ENCODE data around the gene GNB1. TPM values are rescaled to one million over a fixed set of nuclear protein-coding genes. Genes with fewer than 3 reads are reported as not detected.
"Not testable (repeated sequence)": the region's sequence is repeated elsewhere in the genome, so short reads cannot be mapped to it uniquely, and the experiment has no call there.

GNB1 gene
- total RNA-seq, 1 experiment from 2014 or later = 339 TPM

DNA sequence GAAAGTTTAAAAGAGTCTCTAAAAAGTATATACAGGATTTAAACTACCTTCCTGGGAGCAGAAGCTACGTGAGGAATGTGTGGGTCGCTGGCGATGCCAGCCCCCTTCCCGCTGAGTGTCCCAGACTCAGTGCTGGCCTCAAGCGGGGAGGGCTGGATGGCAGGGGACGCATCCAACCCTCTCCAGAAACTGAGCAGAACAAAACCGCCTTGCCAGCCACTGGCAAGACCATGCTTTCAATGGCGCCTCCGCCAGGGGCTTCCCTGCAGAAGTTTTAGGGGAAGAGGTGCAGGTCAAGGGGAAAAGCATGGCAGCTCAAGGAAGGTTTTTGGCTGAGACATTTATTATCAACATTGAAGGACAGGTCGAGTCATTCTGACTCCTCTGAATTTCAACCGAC is 138.7 kb downstream of the GNB1 start:
- H3K9me3 Mint-ChIP-seq = no peaks in the 10 kb centered on the region
- H3K36me3 Mint-ChIP-seq = peaks cover 27% of the 10 kb centered on the region
- TF ChIP-seq ZNF263 (CRISPR knock-in tag; IDR thresholded peaks at IDR 0.05; ENCODE audit: low read depth) (no peak), NR3C1 (CRISPR knock-in tag; conservative IDR thresholded peaks at IDR 0.05; ENCODE audit: low read depth) (no peak), ETV6 (CRISPR knock-in tag; IDR thresholded peaks at IDR 0.05) (no peak), KAT7 (CRISPR knock-in tag; IDR thresholded peaks at IDR 0.05; ENCODE audit: borderline replicate concordance) (no peak), ZNF138 (CRISPR knock-in tag; conservative IDR thresholded peaks at IDR 0.05) (no peak), MYBL2 (CRISPR knock-in tag; IDR thresholded peaks at IDR 0.05) (no peak), OVOL2 (CRISPR knock-in tag; IDR thresholded peaks at IDR 0.05; ENCODE audit: borderline replicate concordance) (no peak), CBFB (CRISPR knock-in tag; IDR thresholded peaks at IDR 0.05; ENCODE audit: low read depth) (no peak), ZNF396 (CRISPR knock-in tag; IDR thresholded peaks at IDR 0.05; ENCODE audit: borderline replicate concordance) (no peak), ZBTB21 (CRISPR knock-in tag; IDR thresholded peaks at IDR 0.05; ENCODE audit: borderline replicate concordance) (no peak), GTF2I (CRISPR knock-in tag; conservative IDR thresholded peaks at IDR 0.05) (no peak), EMX1 (CRISPR knock-in tag; IDR thresholded peaks at IDR 0.05) (no peak), NFATC4 (CRISPR knock-in tag; IDR thresholded peaks at IDR 0.05) (no peak), TP53 (CRISPR knock-in tag; IDR thresholded peaks at IDR 0.05) (no peak)
- TF ChIP-seq, protein P1, sequence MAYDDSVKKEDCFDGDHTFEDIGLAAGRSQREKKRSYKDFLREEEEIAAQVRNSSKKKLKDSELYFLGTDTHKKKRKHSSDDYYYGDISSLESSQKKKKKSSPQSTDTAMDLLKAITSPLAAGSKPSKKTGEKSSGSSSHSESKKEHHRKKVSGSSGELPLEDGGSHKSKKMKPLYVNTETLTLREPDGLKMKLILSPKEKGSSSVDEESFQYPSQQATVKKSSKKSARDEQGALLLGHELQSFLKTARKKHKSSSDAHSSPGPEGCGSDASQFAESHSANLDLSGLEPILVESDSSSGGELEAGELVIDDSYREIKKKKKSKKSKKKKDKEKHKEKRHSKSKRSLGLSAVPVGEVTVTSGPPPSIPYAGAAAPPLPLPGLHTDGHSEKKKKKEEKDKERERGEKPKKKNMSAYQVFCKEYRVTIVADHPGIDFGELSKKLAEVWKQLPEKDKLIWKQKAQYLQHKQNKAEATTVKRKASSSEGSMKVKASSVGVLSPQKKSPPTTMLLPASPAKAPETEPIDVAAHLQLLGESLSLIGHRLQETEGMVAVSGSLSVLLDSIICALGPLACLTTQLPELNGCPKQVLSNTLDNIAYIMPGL (CRISPR knock-in tag; IDR thresholded peaks at IDR 0.05) = no peak
- TF ChIP-seq, protein P2, sequence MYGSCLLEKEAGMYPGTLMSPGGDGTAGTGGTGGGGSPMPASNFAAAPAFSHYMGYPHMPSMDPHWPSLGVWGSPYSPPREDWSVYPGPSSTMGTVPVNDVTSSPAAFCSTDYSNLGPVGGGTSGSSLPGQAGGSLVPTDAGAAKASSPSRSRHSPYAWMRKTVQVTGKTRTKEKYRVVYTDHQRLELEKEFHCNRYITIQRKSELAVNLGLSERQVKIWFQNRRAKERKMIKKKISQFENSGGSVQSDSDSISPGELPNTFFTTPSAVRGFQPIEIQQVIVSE (CRISPR knock-in tag; IDR thresholded peaks at IDR 0.05; ENCODE audit: borderline replicate concordance) = no peak
- TF ChIP-seq, protein P3, sequence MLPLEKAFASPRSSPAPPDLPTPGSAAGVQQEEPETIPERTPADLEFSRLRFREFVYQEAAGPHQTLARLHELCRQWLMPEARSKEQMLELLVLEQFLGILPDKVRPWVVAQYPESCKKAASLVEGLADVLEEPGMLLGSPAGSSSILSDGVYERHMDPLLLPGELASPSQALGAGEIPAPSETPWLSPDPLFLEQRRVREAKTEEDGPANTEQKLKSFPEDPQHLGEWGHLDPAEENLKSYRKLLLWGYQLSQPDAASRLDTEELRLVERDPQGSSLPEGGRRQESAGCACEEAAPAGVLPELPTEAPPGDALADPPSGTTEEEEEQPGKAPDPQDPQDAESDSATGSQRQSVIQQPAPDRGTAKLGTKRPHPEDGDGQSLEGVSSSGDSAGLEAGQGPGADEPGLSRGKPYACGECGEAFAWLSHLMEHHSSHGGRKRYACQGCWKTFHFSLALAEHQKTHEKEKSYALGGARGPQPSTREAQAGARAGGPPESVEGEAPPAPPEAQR (CRISPR knock-in tag; IDR thresholded peaks at IDR 0.05) = no peak
- TF ChIP-seq, protein P4, sequence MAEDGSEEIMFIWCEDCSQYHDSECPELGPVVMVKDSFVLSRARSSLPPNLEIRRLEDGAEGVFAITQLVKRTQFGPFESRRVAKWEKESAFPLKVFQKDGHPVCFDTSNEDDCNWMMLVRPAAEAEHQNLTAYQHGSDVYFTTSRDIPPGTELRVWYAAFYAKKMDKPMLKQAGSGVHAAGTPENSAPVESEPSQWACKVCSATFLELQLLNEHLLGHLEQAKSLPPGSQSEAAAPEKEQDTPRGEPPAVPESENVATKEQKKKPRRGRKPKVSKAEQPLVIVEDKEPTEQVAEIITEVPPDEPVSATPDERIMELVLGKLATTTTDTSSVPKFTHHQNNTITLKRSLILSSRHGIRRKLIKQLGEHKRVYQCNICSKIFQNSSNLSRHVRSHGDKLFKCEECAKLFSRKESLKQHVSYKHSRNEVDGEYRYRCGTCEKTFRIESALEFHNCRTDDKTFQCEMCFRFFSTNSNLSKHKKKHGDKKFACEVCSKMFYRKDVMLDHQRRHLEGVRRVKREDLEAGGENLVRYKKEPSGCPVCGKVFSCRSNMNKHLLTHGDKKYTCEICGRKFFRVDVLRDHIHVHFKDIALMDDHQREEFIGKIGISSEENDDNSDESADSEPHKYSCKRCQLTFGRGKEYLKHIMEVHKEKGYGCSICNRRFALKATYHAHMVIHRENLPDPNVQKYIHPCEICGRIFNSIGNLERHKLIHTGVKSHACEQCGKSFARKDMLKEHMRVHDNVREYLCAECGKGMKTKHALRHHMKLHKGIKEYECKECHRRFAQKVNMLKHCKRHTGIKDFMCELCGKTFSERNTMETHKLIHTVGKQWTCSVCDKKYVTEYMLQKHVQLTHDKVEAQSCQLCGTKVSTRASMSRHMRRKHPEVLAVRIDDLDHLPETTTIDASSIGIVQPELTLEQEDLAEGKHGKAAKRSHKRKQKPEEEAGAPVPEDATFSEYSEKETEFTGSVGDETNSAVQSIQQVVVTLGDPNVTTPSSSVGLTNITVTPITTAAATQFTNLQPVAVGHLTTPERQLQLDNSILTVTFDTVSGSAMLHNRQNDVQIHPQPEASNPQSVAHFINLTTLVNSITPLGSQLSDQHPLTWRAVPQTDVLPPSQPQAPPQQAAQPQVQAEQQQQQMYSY (CRISPR knock-in tag; IDR thresholded peaks at IDR 0.05) = no peak
- TF ChIP-seq, protein P5, sequence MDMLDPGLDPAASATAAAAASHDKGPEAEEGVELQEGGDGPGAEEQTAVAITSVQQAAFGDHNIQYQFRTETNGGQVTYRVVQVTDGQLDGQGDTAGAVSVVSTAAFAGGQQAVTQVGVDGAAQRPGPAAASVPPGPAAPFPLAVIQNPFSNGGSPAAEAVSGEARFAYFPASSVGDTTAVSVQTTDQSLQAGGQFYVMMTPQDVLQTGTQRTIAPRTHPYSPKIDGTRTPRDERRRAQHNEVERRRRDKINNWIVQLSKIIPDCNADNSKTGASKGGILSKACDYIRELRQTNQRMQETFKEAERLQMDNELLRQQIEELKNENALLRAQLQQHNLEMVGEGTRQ (CRISPR knock-in tag; IDR thresholded peaks at IDR 0.05) = no peak
- DNase-seq (ENCODE audit: low spot score) (no peak), ATAC-seq (no peak)
- ChIA-PET CTCF (interaction anchor here (1.1 to 1.3 kb wide), 2 partner anchors 154 to 157 kb away, joined by 3 to 5 read pairs; no protein-coding TSS in a partner anchor), POLR2A (no interaction called here)
- H3K27me3 Mint-ChIP-seq (ENCODE audit: low read depth) = no peaks in the 10 kb centered on the region
- H3K4me3 Mint-ChIP-seq = no peak overlapping the region
- peaks cover 4% of the 10 kb centered on the region for H3K4me1 Mint-ChIP-seq
- H3K27ac Mint-ChIP-seq = peak overlapping the region; percentile 78; the same call in 1 of the 2 replicates

DNA sequence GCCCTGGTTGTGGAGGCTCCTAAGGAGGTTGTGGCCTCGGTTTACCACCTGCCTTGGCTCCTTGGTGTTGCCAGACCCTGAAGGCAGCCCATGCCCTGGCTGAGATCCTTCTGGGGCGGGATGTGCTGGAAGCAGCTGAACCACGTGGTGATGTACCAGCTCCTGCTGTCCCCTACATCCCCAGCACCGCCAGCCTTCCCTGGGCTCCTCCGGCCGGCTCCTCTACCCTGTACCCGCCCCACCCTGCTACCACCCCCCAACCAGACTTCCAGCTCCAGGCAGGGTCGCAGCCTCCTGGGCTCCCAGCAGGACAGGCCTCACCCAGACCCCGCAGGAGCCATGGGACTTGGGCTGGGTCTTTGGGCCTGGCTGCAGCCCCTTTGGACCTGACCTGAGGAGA is 140.9 kb downstream of the GNB1 start:
- H3K4me1 Mint-ChIP-seq; H3K4me3 Mint-ChIP-seq; H3K27me3 Mint-ChIP-seq (ENCODE audit: low read depth); CTCF ChIA-PET; POLR2A ChIA-PET; DNase-seq (ENCODE audit: low spot score); ATAC-seq; H3K27ac Mint-ChIP-seq; H3K9me3 Mint-ChIP-seq: not testable (repeated sequence)
- H3K36me3 Mint-ChIP-seq = peaks cover 14% of the 10 kb centered on the region

All from WTC11 (cell line).